Measurements from ENCODE around the gene WDR90. TPM values are rescaled to one million over a fixed set of nuclear protein-coding genes. Genes with fewer than 3 reads are reported as not detected.

Gene WDR90
- total and polyA plus RNA-seq, 10 of the 15 experiments (the other 5 are each of a cell fraction or from before 2014, with no cell fraction given) = 2.0 to 65.0 (median 16.7) TPM

GRCh38 chr16:700684-701584, 51.8 kb downstream of the WDR90 start:
- Histone ChIP-seq H3K36me3 (ENCODE audit: control insufficient read depth in 2 of 2, insufficient read depth in 2 of 2, low read length in 1 of 2) (no peaks in the 10 kb centered on the region), H3K9me3 (replicated peaks; ENCODE audit: control insufficient read depth, insufficient read depth, low read length) (no peaks in the 10 kb centered on the region), H3K9ac (ENCODE audit: control insufficient read depth, insufficient read depth, low read length) (no peak overlapping the region), H2AFZ (ENCODE audit: control insufficient read depth, low read depth, low read length) (no peak overlapping the region), H3K27me3 (replicated peaks in 1 of 2; ENCODE audit: control insufficient read depth in 2 of 2, insufficient read depth in 2 of 2, low read length in 1 of 2) (peaks cover 0 to 11% of the 10 kb centered on the region in 2 experiments; a peak in 2 of 4 replicates), H3K27ac (ENCODE audit: control insufficient read depth, insufficient read depth) (no peak overlapping the region), H3K4me3 (no peak overlapping the region), H4K20me1 (ENCODE audit: control insufficient read depth, insufficient read depth) (no peaks in the 10 kb centered on the region), H3K4me2 (ENCODE audit: control insufficient read depth, insufficient read depth) (no peak overlapping the region), H3K79me2 (ENCODE audit: control insufficient read depth, insufficient read depth, low read length) (no peaks in the 10 kb centered on the region), H3K4me1 (ENCODE audit: control insufficient read depth, insufficient read depth, low read length) (peaks cover under 1% of the 10 kb centered on the region; the same call in 1 of the 2 replicates)
- in situ Hi-C loops (cut with MboI) (no loop called here), intact Hi-C loops (cut with micrococcal nuclease; ENCODE audit: unreplicated experiment) (no loop called here)
- WGBS (ENCODE audit: insufficient coverage, insufficient replicate concordance, low lambda C conversion rate, missing lambda C conversion rate) = 6% methylated on average over 48 of the region's 76 CpGs
- ATAC-seq (peak; percentile 72), DNase-seq (ENCODE audit: low read depth, low spot score) (no peak), FAIRE-seq (no peak)
- POLR2A ChIA-PET = no interaction called here
- no TSS peak for BruUV-seq (replicated peaks)
- CTCF ChIA-PET = no interaction called here
- RAD21 ChIA-PET (ENCODE audit: unreplicated experiment) = no interaction called here
- SMC1A ChIA-PET (ENCODE audit: uncharacterized antibody, unreplicated experiment) = no interaction called here
- TF ChIP-seq IKZF2 (IDR thresholded peaks at IDR 0.05) (no peak), PKNOX1 (IDR thresholded peaks at IDR 0.05) (no peak), ESRRA (IDR thresholded peaks at IDR 0.05; ENCODE audit: low read length) (no peak), SUPT20H (IDR thresholded peaks at IDR 0.05; ENCODE audit: borderline replicate concordance, control insufficient read depth, low read depth, low read length) (no peak), GABPA (IDR thresholded peaks at IDR 0.05; ENCODE audit: low read depth) (no peak), SMC3 (IDR thresholded peaks at IDR 0.05; ENCODE audit: borderline replicate concordance, low read length) (no peak), REST (IDR thresholded peaks at IDR 0.05; ENCODE audit: low read depth, low read length) (peak; percentile 96), USF1 (IDR thresholded peaks at IDR 0.05; ENCODE audit: borderline replicate concordance, extremely low read length, insufficient read depth, low read depth, low read length) (no peak)
- TF ChIP-seq, protein P1, sequence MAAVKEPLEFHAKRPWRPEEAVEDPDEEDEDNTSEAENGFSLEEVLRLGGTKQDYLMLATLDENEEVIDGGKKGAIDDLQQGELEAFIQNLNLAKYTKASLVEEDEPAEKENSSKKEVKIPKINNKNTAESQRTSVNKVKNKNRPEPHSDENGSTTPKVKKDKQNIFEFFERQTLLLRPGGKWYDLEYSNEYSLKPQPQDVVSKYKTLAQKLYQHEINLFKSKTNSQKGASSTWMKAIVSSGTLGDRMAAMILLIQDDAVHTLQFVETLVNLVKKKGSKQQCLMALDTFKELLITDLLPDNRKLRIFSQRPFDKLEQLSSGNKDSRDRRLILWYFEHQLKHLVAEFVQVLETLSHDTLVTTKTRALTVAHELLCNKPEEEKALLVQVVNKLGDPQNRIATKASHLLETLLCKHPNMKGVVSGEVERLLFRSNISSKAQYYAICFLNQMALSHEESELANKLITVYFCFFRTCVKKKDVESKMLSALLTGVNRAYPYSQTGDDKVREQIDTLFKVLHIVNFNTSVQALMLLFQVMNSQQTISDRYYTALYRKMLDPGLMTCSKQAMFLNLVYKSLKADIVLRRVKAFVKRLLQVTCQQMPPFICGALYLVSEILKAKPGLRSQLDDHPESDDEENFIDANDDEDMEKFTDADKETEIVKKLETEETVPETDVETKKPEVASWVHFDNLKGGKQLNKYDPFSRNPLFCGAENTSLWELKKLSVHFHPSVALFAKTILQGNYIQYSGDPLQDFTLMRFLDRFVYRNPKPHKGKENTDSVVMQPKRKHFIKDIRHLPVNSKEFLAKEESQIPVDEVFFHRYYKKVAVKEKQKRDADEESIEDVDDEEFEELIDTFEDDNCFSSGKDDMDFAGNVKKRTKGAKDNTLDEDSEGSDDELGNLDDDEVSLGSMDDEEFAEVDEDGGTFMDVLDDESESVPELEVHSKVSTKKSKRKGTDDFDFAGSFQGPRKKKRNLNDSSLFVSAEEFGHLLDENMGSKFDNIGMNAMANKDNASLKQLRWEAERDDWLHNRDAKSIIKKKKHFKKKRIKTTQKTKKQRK (IDR thresholded peaks at IDR 0.05; ENCODE audit: low read depth, low read length) = no peak
